DMS53 treated with DMSO at 0.1 percent for 48 hours (cell line): ENCODE results near the gene VSNL1.
"Not testable (repeated sequence)": the region's sequence is repeated elsewhere in the genome, so short reads cannot be mapped to it uniquely, and the experiment has no call there.

Experiments
- DNase-seq: peaks from one replicate; lab custom pipeline; 2025; ENCODE audit not compliant: unreplicated experiment; lab: John Stamatoyannopoulos, UW

Gene VSNL1

DNA sequence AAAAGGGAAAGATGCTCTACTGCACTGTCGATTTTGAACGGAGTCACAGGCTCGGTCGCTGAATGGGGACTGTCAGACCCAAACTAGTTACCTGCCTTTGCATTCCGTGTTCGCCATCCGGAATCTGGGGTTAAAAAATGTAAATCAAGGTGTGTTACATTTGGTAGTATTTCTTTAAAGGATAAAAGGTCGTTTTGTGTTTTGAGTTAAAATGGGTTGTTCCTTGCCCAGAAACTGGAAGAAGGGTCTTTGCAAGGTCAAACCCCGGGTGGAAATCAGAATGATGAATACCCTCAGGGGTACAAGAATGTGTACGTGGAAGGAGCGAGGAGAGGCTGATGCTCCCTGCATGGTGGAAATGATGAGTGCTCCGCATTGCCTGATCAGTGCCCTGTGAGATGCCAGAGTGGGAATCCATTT lies 1.0 kb downstream of the VSNL1 start:
- DNase-seq = no peak

DNA sequence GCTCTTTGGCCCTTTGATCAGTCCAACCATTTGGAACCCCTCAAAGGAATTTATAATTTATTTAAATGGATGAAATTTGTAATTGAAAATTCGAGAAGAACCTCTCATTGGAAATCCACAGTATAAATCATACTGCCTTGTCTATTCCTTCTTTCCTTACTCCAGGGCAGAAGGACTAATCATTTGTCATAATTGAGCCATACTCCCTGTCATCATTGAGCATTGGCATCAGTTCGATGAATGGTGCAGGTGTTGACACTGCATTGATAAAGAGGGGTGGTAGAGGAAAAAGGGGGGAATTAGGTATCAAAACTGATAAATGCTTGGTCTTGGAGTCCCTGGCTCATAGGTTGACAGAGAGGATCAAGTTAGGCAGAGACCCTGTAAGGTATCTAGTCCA lies 2.0 kb downstream of the VSNL1 start:
- DNase-seq = no peak

DNA sequence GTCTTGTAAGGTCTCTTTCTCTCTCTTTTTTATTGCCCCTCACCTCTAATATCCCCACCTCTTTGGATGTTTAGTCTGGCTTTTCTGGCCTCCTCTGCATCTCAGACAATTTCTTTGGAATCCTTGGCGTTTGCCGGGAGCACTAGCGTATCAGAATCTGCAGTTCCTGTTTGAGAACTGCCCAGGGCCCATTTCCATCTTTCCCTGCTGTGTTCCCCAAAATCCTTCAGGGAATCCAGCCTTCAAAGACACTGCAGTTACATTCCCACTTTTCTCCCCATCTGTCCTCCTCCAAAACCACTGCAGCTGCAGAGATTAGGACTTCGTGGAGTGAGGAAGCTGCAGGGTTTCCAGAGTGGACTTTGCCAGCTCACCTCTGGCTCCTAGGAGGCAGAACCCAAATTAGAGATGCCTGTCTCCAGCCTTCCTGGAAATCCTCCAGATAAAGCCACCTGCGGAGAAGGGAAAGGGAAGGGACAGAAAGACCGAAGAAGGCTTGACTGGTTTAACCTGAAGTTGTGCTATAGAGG lies 2.7 kb downstream of the VSNL1 start:
- no peak for DNase-seq

GRCh38 chr2:17543848-17544247 lies 3.4 kb downstream of the VSNL1 start:
- DNase-seq = no peak

- DNase-seq = no peak
Observed at GRCh38 chr2:17544256-17544655, 3.8 kb downstream of the VSNL1 start.

DNA sequence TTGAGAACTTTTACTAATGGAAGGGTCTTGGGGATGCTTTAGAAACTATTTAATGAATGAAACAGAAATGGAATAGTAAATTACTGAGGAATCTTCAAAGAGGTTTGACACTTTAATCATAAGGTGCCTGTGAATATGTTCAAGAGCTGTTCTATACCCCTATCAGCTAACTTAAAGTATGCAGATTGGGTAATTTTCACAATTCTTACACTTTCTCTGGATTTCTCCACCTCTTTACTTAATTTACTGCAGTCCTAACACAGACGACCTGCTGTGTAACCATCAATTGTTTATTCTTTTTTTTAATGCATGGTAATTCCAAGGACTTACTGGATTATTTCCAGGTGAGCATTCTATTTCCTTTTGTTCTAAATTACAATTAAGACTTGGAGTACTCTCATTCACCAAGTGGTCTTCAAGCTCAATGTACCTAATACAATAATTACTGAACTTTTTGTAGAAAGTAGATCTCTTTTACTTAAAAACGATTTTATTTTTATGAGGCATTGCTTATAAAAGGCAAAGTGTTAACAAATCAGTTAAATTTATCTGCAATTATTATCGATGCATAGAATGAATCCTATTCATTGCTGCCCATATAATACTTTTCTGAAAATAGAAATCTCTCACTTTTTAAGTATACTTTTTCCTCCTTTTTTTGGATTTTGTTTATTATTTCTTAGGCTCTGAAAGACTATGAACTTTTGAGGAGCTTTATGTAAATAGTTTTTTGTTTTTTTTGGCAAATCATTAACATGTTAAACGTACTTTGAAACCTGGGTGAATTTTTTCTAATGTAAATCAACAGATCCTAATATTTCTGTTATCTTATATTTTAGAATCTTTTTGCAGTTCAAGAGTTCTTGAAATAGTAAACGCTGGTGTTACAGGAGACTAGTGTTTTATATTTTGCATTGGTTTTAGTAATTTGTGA lies 5.5 kb downstream of the VSNL1 start:
- DNase-seq = no peak

GRCh38 chr2:17547237-17547636 lies 6.7 kb downstream of the VSNL1 start:
- no peak for DNase-seq

GRCh38 chr2:17547737-17548136 lies 7.2 kb downstream of the VSNL1 start:
- DNase-seq = no peak

DNA sequence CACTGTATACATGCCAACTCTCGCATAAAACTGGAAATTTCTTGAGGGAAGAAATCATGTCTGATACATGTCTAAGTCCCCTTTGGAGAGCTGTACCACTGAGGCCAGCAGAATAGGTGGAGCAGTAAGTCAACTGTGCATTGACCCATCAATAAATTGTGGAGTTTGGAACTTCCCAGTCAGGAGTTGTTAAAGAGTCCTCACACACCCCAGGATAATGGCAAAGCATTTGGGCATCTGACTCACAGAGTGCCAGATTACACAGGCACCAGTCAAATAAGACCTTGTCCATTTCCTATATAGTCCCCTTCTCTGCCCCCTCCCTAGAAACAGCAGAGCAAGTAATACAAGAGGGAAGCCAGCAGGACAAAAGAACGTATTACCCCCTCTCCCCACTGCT lies 10.4 kb downstream of the VSNL1 start:
- DNase-seq = no peak

DNA sequence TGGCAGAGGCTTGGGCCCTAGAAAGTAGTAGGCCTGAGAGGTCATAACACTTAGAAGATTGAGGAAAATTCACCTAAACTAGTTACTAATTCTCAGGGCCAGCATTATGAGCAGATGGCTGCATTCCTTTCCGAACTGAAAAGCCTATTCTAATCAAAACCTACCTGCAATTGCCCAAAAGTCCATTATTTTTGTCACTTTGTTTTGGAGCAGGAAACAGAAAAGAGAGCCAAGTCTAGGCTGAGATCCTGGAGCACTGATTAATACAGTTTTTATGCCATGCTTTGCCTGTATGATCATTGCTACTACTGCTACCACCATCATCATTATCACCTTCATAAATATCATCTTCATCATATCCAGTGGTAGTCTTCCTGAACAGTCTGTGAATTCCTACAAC lies 14.7 kb downstream of the VSNL1 start:
- DNase-seq = no peak

DNA sequence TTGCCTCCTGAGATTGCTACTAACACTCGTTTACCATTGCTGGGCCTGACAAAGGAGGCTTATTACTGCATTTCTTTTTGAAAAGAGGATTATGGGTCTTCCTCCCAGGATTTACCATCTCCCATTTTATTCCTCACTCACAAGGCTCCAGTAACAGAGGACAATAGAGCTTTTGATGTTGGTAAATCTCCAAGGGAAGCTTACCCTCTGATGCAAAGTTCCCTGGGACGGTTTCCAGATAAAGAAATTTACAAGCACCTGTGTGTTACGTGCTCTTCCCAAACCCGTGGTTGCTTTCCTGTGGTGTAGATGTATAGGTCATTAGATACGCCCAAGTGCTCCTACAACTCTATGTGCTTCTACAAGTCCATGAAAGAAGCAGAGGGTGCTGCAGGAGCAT lies 17.1 kb downstream of the VSNL1 start:
- DNase-seq = no peak

- DNase-seq = no peak
Observed at GRCh38 chr2:17558053-17558452, 17.6 kb downstream of the VSNL1 start.

DNA sequence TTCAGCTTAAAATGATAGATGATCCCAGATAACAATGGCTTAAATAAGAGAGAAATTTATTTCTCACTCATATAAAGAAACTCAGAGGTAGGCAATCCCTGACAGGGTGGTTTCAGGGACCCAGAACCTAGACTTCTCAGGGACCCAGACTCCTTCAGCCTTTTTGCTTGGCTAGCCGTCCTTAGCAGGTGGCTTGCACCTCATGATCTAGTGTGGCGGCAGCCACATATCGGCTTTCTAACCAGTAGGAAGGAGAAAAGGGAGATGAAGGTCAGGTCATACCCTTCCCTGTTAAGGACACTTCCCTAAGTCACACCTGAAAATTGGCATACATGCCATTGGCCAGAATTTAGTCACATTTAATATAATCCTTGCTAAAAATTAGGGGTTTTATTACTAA lies 18.4 kb downstream of the VSNL1 start:
- DNase-seq = no peak

DNA sequence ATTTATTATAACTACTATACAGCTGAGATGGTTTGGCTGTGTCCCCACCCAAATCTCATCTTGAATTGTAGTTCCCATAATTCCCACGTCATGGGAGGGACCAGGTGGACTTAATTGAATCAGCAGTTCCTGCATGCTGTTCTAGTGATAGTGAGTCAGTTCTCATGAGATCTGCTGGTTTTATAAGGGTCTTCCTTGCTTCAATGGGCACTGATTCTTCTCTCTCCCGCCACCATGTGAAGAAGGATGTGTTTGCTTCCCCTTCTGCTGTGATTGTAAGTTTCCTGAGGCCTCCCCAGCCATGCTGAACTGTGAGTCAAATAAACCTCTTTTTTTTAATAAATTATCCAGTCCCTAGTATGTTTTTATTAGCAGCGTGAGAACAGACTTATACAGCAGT lies 25.2 kb downstream of the VSNL1 start:
- not testable (repeated sequence) for DNase-seq

- no peak for DNase-seq
Observed at GRCh38 chr2:17571681-17572080, 31.2 kb downstream of the VSNL1 start.

- peak; percentile 19 for DNase-seq
Observed at GRCh38 chr2:17573085-17573803, 32.7 kb downstream of the VSNL1 start.

GRCh38 chr2:17573804-17574175 lies 33.3 kb downstream of the VSNL1 start:
- no peak for DNase-seq

DNA sequence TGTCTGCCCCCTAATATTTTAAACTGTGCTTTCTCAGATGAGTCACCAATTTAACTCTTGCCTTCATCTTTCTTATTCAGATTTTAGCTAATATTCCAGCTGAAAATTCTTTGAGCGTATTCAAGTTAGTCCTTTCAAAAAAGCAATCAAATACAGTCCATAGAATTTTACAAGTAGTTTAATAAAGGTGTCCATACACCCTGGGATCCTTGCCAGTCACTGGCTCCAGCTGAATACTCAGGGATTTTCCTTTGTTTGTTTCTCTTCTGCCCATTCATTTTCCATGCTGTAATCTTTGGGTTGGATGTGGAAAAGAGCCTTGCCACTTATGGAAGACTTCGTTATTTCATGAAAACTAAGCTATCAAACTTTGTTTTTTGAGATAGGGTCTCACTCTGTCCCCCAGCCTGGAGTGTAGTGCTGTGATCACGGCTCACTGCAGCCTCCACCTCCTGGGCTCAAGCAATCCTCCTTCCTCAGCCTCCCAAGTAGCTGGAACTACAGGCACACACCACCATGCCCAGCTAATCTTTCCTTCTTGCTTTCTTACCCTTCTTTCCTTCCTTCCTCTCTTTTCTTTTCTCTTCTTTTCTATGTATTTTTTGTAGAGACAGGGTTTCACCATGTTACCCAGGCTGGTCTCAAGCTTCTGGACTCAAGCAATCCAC lies 34.0 kb downstream of the VSNL1 start:
- no peak for DNase-seq

- DNase-seq = peak; percentile 96
Observed at GRCh38 chr2:17576802-17577201, 36.3 kb downstream of the VSNL1 start.

- DNase-seq = peak; percentile 68
Observed at GRCh38 chr2:17578466-17578928, 38.0 kb downstream of the VSNL1 start.

GRCh38 chr2:17579605-17580318 lies 39.3 kb downstream of the VSNL1 start:
- no peak for DNase-seq
